Aorta (tissue), 5 donors: ENCODE data around the gene LRRC27. TPM values are rescaled to one million over a fixed set of nuclear protein-coding genes. Genes with fewer than 3 reads are reported as not detected.

Source experiments
- ATAC-seq: fragments of 200-7000 bp; cut with Tn5 transposase; one replicate; pipeline ENCODE4 v1.9.1; 2022; ENCODE audit warnings: moderate library complexity; ENCODE audit not compliant: low FRiP score
- DNase-seq, 2 donors: peaks; one replicate each; pipeline ENCODE4 v3.0.0-alpha.2; 2020
- H3K27ac ChIP-seq, 2 donors: one replicate each; pipeline ENCODE4 v1.5.1; 2013; ENCODE audit warnings: low read length in 2 of 2, mild to moderate bottlenecking in 2 of 2, moderate library complexity in 2 of 2, control low read depth in 1 of 2, inconsistent platforms in 1 of 2, low read depth in 1 of 2
- H3K27me3 ChIP-seq, 2 donors: one replicate each; pipeline ENCODE4 v1.6.1; 2013; ENCODE audit warnings: control low read depth in 1 of 2, low read length in 1 of 2, mild to moderate bottlenecking in 1 of 2, moderate library complexity in 1 of 2; ENCODE audit not compliant: insufficient read depth in 2 of 2, control insufficient read depth in 1 of 2
- H3K36me3 ChIP-seq, 2 donors: one replicate each; pipeline ENCODE4 v1.6.1; 2013; ENCODE audit warnings: control low read depth in 1 of 2, low read length in 1 of 2, mild to moderate bottlenecking in 1 of 2; ENCODE audit not compliant: insufficient read depth in 2 of 2, control insufficient read depth in 1 of 2
- H3K4me1 ChIP-seq, 2 donors: one replicate each; pipeline ENCODE4 v1.6.1; 2013; ENCODE audit warnings: low read length in 2 of 2, control low read depth in 1 of 2, mild to moderate bottlenecking in 1 of 2, moderate library complexity in 1 of 2; ENCODE audit not compliant: insufficient read depth in 2 of 2, control insufficient read depth in 1 of 2
- H3K4me3 ChIP-seq, 2 donors: one replicate each; pipeline ENCODE4 v1.5.1; 2013; ENCODE audit warnings: low read length in 2 of 2, control low read depth in 1 of 2, mild to moderate bottlenecking in 1 of 2
- H3K9me3 ChIP-seq: one replicate; pipeline ENCODE4 v1.6.1; 2013; ENCODE audit warnings: mild to moderate bottlenecking, low read length; ENCODE audit not compliant: control insufficient read depth
- WGBS, 2 donors: extraction: QIAGEN DNeasy Blood & Tissue Kit; methylation state at CpG; one replicate each; pipeline ENCODE4 v1.1.7; 2013; 5-methylcytosine and 5-hydroxymethylcytosine counted together
- intact Hi-C, 2 donors: fragments of 100-400 bp; cut with DNase I; formaldehyde crosslinking; loops; one replicate each; pipeline versions ENCODE4 v1.14.2 to v1.15.0; 2022
- polyA plus RNA-seq, 2 donors: library from polyadenylated mRNA; stranded (reverse); fragments of 200-250 nt; gene quantifications; one replicate each; pipeline ENCODE4 v1.2.3, GENCODE V29; 2013
- total RNA-seq, 2 donors: library from RNA; stranded (reverse); fragmentation: NEBNext Ultra II Directional; extraction: Animal tissue kit (Norgen Biotek cat#: 25700); gene quantifications; one replicate each; pipeline ENCODE4 v1.2.1, GENCODE V29; 2021
- donor health status: healthy with polysubstance abuse.
- donor health status: Bipolar disorder and iron deficiency.
- donor health status: DM: no; HTN: no; CAD: no.
- donor health status: DM: no; HTN: no; CAD: no.
- donor health status: DM: yes; HTN: yes; CAD: no.

Gene LRRC27
- total and polyA plus RNA-seq, 4 donors, result 3.1 to 11.7 (median 6.8) TPM

DNA sequence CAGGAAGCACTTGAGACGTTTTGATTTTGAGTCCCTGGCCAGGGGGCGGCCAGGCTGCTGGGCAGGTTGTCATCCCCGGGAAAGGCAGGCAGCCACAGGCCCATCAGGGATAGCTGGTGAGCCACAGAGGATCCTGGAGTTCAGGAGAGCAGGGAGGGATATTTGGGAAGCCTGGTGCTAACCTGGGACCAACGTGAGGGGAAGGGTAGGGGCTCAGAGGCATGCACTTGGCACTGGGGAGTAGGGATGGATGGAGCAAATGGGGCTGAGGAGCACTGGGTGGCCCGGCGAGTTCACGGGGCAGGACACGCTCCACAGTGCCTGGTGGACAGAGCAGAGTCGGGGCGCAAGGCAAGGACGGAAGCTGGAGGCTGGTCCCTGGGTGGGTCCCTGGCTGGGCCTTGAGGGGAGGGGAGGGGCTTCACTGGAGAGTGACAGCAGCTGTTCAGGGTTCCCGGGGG, 30.2 kb downstream of the LRRC27 start:
- DNase-seq (peak; percentile 35 to 69), ATAC-seq (no peak)
- intact Hi-C loops, result no loop called here

DNA sequence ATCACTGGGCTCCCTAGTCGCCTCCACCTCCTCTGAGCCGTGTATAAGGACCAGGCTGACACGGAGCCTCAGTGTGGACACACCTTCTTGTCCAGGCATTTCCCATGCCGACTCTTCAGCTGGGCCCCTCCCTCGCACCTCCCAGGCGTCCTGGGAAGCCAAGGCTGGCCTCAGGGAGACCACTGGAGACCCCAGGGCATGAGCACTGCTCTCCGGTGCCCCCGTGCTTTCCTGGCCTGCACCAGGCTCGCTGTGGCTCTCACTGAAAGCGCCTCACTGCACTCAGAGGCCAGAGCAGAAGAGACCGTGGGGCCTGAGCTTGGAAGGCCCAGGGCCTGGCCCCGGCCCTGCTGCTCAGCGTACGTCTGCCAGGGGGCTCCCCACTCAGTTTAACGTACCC, 31.4 kb downstream of the LRRC27 start:
- H3K9me3 ChIP-seq, result no peaks in the 10 kb centered on the region
- peak; percentile 24 to 62 for DNase-seq
- peak; percentile 8 for ATAC-seq
- peaks cover 0 to 2% of the 10 kb centered on the region in 2 donors for H3K36me3 ChIP-seq
- H3K4me1 ChIP-seq, result no peaks in the 10 kb centered on the region
- no peak overlapping the region for H3K4me3 ChIP-seq
- no peaks in the 10 kb centered on the region for H3K27me3 ChIP-seq
- H3K27ac ChIP-seq, result no peak overlapping the region
- WGBS, 2 donors, result 89 to 90% methylated on average over 15 of the region's 15 CpGs
- intact Hi-C loops, result no loop called here

More for the DNA sequence above, 30.2 kb downstream of the LRRC27 start:
- H3K27ac ChIP-seq, result no peak overlapping the region
- H3K4me3 ChIP-seq, result no peak overlapping the region
- WGBS, 2 donors, result 80 to 88% methylated on average over 10 to 12 of the region's 12 CpGs
- H3K4me1 ChIP-seq, result no peaks in the 10 kb centered on the region
- peaks cover 0 to 2% of the 10 kb centered on the region in 2 donors for H3K36me3 ChIP-seq
- no peaks in the 10 kb centered on the region for H3K27me3 ChIP-seq
- H3K9me3 ChIP-seq, result no peaks in the 10 kb centered on the region

DNA sequence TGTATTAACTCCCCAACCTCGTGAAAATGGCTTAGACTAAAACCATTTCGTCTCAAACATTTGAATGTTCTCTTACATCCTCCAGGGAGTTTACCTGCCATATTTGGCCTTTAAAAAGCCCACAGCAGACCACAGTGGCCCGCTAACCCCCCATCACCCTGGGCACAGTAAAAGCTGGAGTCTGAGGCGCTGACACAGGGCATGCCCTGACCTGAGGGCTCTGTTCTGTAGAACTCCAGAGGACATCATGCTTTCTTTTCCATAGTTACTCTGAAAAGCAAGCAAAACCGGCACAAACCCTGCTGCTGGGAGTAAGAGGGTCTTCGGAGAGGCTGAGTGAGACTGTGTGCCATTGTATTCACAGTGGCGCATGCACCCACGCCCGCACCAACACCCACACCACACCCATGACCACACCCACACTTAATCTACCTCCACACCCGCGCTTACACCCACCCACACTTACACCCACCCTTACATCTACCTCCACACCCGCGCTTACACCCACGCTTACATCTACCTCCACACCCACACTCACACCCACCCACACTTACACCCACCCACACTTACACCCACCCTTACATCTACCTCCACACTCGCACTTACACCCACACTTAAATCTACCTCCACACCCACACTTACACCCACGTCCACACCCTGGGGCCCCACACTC, 32.1 kb downstream of the LRRC27 start:
- Histone ChIP-seq H3K4me1 (no peaks in the 10 kb centered on the region), H3K36me3 (peaks cover 0 to 2% of the 10 kb centered on the region in 2 donors), H3K27me3 (no peaks in the 10 kb centered on the region), H3K9me3 (no peaks in the 10 kb centered on the region), H3K4me3 (no peak overlapping the region), H3K27ac (no peak overlapping the region)
- intact Hi-C loops, result no loop called here
- DNase-seq (peak in 1 of 2 donors; percentile 36), ATAC-seq (peak; percentile 90)
- 62 to 70% methylated on average over 15 to 16 of the region's 16 CpGs for WGBS, 2 donors

DNA sequence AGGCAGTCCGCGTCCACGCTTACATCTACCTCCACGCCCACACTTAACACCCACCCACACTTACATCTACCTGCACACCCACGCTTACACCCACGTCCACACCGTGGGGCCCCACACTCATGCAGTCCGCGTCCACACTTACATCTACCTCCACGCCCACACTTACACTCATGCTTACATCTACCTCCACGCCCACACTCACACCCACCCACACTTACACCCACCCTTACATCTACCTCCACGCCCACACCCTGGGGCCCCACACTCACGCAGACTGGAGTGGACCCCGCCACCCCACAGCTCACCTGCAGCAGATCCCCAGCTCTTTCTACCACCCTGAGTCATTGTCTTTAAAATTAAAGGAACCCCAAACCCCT, 32.6 kb downstream of the LRRC27 start:
- H3K9me3 ChIP-seq, result no peaks in the 10 kb centered on the region
- ATAC-seq (no peak), DNase-seq (peak; percentile 42 to 68)
- H3K27ac ChIP-seq, result no peak overlapping the region
- peaks cover 0 to 2% of the 10 kb centered on the region in 2 donors for H3K36me3 ChIP-seq
- no peak overlapping the region for H3K4me3 ChIP-seq
- WGBS, 2 donors, result 62 to 85% methylated on average over 5 to 14 of the region's 14 CpGs
- H3K27me3 ChIP-seq, result no peaks in the 10 kb centered on the region
- intact Hi-C loops, result no loop called here
- H3K4me1 ChIP-seq, result no peaks in the 10 kb centered on the region

DNA sequence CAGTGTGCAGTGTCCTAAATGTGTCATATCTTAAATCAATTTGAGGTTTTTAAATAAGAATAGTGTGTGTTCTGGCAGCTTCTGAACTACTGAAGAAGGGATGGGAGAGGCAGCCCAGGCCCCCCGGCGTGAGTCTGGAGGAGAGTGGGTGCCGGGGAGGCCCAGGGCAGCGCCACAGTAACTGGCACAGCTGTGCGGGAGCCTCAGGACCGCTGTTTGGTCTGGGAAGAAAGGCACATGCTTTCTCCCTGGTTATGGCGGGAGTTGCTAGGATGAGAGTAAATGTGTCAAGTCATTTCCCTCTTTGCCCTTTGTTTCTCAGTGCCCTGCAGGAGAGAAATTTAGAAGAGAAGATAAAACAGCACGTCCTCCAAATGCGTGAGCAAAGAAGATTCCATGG, 33.1 kb downstream of the LRRC27 start:
- intact Hi-C loops, result no loop called here
- Histone ChIP-seq H3K27me3 (no peaks in the 10 kb centered on the region), H3K9me3 (no peaks in the 10 kb centered on the region), H3K36me3 (peaks cover 0 to 2% of the 10 kb centered on the region in 2 donors), H3K4me3 (no peak overlapping the region), H3K4me1 (no peaks in the 10 kb centered on the region), H3K27ac (no peak overlapping the region)
- 93 to 98% methylated on average over 9 of the region's 9 CpGs for WGBS, 2 donors
- no peak for ATAC-seq
- DNase-seq, result peak; percentile 25 to 46

DNA sequence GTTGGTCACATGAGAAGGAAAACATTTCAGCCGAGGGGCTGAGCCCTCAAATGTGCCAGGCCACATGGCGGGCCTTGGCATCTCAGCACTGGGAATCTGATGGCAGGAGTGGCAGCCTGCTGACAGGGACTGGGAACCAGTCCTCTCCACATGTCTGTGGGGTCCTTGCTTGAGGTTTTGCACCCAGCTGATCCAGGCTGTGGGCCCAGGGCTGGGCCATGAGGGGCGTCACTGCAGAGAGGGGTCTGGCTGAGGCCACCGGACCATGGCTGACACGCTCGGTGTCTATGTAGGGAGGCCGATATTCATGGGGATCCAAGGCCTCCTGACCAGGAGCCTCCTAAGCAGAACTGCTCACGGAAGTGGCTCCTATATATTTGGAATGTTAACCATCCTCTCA, 34.0 kb downstream of the LRRC27 start:
- ATAC-seq, result no peak
- H3K9me3 ChIP-seq, result no peaks in the 10 kb centered on the region
- no peaks in the 10 kb centered on the region for H3K27me3 ChIP-seq
- H3K27ac ChIP-seq, result no peak overlapping the region
- peak in 1 of 2 donors; percentile 38 for DNase-seq
- WGBS, 2 donors, result 95 to 96% methylated on average over 8 of the region's 8 CpGs
- H3K4me3 ChIP-seq, result no peak overlapping the region
- intact Hi-C loops, result no loop called here
- H3K36me3 ChIP-seq, result peaks cover 0 to 2% of the 10 kb centered on the region in 2 donors
- H3K4me1 ChIP-seq, result no peaks in the 10 kb centered on the region

DNA sequence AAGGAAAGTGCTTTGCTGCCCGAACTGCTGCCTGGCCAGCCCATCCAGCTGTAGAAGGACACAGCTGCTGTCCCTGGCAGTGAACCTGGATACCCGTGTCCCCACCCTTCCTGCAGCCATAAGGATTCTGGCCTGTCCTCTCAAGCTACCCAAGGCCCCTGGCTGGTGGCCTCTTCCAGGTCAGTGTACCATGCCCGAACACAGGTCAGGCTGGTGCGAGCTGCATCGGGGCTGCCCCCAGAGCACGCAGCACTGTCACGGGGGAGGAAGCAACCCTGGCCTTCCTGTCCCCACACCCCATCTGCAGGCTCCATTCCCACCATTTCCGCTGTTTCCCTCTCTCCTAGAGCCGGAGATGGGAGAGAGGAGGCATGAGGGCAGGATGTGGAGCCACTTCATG, 34.5 kb downstream of the LRRC27 start:
- H3K36me3 ChIP-seq, result peaks cover 0 to 2% of the 10 kb centered on the region in 2 donors
- intact Hi-C loops, result no loop called here
- no peaks in the 10 kb centered on the region for H3K27me3 ChIP-seq
- no peaks in the 10 kb centered on the region for H3K4me1 ChIP-seq
- H3K27ac ChIP-seq, result no peak overlapping the region
- DNase-seq (peak in 1 of 2 donors; percentile 38), ATAC-seq (no peak)
- H3K9me3 ChIP-seq, result no peaks in the 10 kb centered on the region
- WGBS, 2 donors, result 83 to 91% methylated on average over 9 of the region's 9 CpGs
- no peak overlapping the region for H3K4me3 ChIP-seq

DNA sequence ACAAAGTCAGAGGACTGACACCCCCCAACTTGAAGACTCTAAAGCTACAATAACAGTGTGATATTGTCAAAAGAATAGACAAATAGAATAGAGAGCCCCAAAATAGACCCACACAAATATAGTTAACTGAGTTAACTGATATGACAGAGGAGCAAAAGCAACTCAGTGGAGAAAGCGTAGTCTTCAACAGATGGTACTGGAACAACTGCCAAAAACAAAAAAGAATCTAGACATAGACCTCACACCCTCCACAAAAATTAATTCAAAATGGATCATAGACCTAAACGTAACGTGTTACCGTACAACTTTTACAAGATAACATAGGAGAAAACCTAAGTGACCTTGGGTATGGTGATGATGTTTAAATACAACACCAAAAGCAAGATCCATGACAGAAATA, 36.4 kb downstream of the LRRC27 start:
- Histone ChIP-seq H3K36me3 (peaks cover 0 to 2% of the 10 kb centered on the region in 2 donors), H3K27me3 (no peaks in the 10 kb centered on the region), H3K4me1 (no peaks in the 10 kb centered on the region), H3K9me3 (no peaks in the 10 kb centered on the region), H3K27ac (no peak overlapping the region), H3K4me3 (no peak overlapping the region)
- intact Hi-C loops, result no loop called here
- WGBS, 2 donors, result 73 to 94% methylated on average over 4 of the region's 4 CpGs
- no peak for ATAC-seq
- no peak for DNase-seq
